HCT116 (cell line): Measurements from ENCODE around the gene DGAT2. TPM values are rescaled to one million over a fixed set of nuclear protein-coding genes. Genes with fewer than 3 reads are reported as not detected.

ENCODE experiments used
- ATAC-seq: fragments of 200-7000 bp; cut with Tn5 transposase; 2 replicates; pipeline ENCODE4 v1.9.1; 2020; ENCODE audit warnings: mild to moderate bottlenecking, moderate library complexity
- BruUV-seq: library from RNA; stranded (reverse); fragments of 400-500 nt; replicated peaks from 2 replicates; lab custom pipeline; 2021; lab: Mats Ljungman, UMichigan
- CTCF ChIA-PET: fragments of 300-600 bp; sonication (Branson Sonifier 250); formaldehyde crosslinking; loops from one replicate; lab custom pipeline; 2021; ENCODE audit warnings: antibody characterized with exemption; lab: Charles Lee
- POLR2A ChIA-PET: fragments of 300-600, 350-600 bp; sonication (Branson Sonifier 250); formaldehyde crosslinking; loops from one replicate; lab custom pipeline; 2021; ENCODE audit warnings: antibody characterized with exemption; lab: Charles Lee
- RAD21 ChIA-PET, 2 experiments: fragments of 300-600 bp; sonication (Branson Sonifier 250); formaldehyde crosslinking; loops; one replicate each; lab custom pipeline; 2023; ENCODE audit warnings: low total read pairs in 2 of 2; ENCODE audit not compliant: uncharacterized antibody in 2 of 2, unreplicated experiment in 2 of 2, low non-redundant PET in 1 of 2; lab: Charles Lee
- DNase-seq: peaks from one replicate; pipeline ENCODE4 v3.0.0-alpha.2; 2010; ENCODE audit warnings: low read depth, low spot score
- H2AFZ ChIP-seq: fragments of 200-600 bp; shearing (Covaris generic), sonication (generic); 2 replicates; pipeline ENCODE4 v1.6.1; 2017; ENCODE audit warnings: low read depth, mixed run types, mixed read lengths, antibody characterized with exemption, low read length; ENCODE audit not compliant: poor library complexity, severe bottlenecking
- H3K27ac ChIP-seq: 2 replicates; pipeline ENCODE4 v1.5.1; 2012; ENCODE audit warnings: low read depth, low read length
- H3K27me3 ChIP-seq: fragments of 200-600 bp; sonication (generic); 2 replicates; pipeline ENCODE4 v1.6.1; 2016; ENCODE audit warnings: mixed run types, low read length, mixed read lengths; ENCODE audit not compliant: insufficient read depth
- H3K36me3 ChIP-seq, 2 experiments: fragments of 200-500 bp in 1 of 2; fragments of 200-600 bp in 1 of 2; sonication (Bioruptor generic) in 1 of 2; sonication (generic) in 1 of 2; 2 replicates each; pipeline versions ENCODE4 v1.5.1 to v1.6.1; 2014 to 2016; ENCODE audit warnings: low read length in 2 of 2, inconsistent platforms in 1 of 2, mixed read lengths in 1 of 2, mixed run types in 1 of 2; ENCODE audit not compliant: insufficient read depth in 2 of 2, control insufficient read depth in 1 of 2
- H3K4me1 ChIP-seq, 2 experiments: fragments of 200-600 bp in 1 of 2; sonication (generic) in 1 of 2; 2 replicates each; pipeline versions ENCODE4 v1.5.1 to v1.6.1; 2012 to 2017; ENCODE audit warnings: low read length in 2 of 2, inconsistent platforms in 1 of 2, mild to moderate bottlenecking in 1 of 2, mixed read lengths in 1 of 2, mixed run types in 1 of 2, moderate library complexity in 1 of 2; ENCODE audit not compliant: insufficient read depth in 2 of 2, control insufficient read depth in 1 of 2
- H3K4me2 ChIP-seq: fragments of 200-600 bp; sonication (generic); 2 replicates; pipeline ENCODE4 v1.6.1; 2017; ENCODE audit warnings: mixed run types, low read length, mixed read lengths
- H3K4me3 ChIP-seq, 2 experiments: fragments of 200-600 bp in 1 of 2; sonication (generic) in 1 of 2; replicated peaks in 1 of 2; 2 replicates each; pipeline ENCODE4 v1.5.1; 2011 to 2016; ENCODE audit warnings: low read length in 2 of 2, control low read depth in 1 of 2, low read depth in 1 of 2, mild to moderate bottlenecking in 1 of 2, mixed read lengths in 1 of 2, mixed run types in 1 of 2
- H3K79me2 ChIP-seq: fragments of 200-600 bp; sonication (generic); 2 replicates; pipeline ENCODE4 v1.6.1; 2017; ENCODE audit warnings: mild to moderate bottlenecking, mixed run types, low read length, moderate library complexity, mixed read lengths; ENCODE audit not compliant: insufficient read depth
- H3K9ac ChIP-seq: fragments of 200-600 bp; sonication (generic); 2 replicates; pipeline ENCODE4 v1.6.1; 2016; ENCODE audit warnings: low read length, mixed read lengths
- H3K9me2 ChIP-seq: fragments of 200-600 bp; sonication (generic), shearing (Covaris generic); 2 replicates; pipeline ENCODE4 v1.6.1; 2017; ENCODE audit warnings: mixed run types, mild to moderate bottlenecking, moderate library complexity; ENCODE audit not compliant: insufficient read depth
- H3K9me3 ChIP-seq, 2 experiments: fragments of 200-500 bp in 1 of 2; fragments of 200-600 bp in 1 of 2; sonication (Bioruptor generic) in 1 of 2; sonication (generic) in 1 of 2; 2 replicates each; pipeline ENCODE4 v1.6.1; 2014 to 2017; ENCODE audit warnings: low read length in 2 of 2, mixed read lengths in 2 of 2, inconsistent platforms in 1 of 2, low read depth in 1 of 2, mild to moderate bottlenecking in 1 of 2, mixed run types in 1 of 2, moderate library complexity in 1 of 2; ENCODE audit not compliant: control insufficient read depth in 1 of 2, insufficient read depth in 1 of 2
- H4K20me1 ChIP-seq: fragments of 200-600 bp; sonication (generic), shearing (Covaris generic); 2 replicates; pipeline ENCODE4 v1.6.1; 2017; ENCODE audit warnings: mixed run types, mild to moderate bottlenecking, moderate library complexity; ENCODE audit not compliant: insufficient read depth
- ATF3 ChIP-seq: IDR thresholded peaks from 2 replicates; pipeline ENCODE4 v1.6.1; 2012
- CEBPB ChIP-seq: IDR thresholded peaks from 2 replicates; pipeline ENCODE4 v1.6.1; 2012; ENCODE audit warnings: low read depth
- ELF1 ChIP-seq: IDR thresholded peaks from 2 replicates; pipeline ENCODE4 v1.6.1; 2012; ENCODE audit warnings: low read depth, borderline replicate concordance
- EZH2 ChIP-seq: fragments of 200-600 bp; sonication (generic); IDR thresholded peaks from 2 replicates; pipeline ENCODE4 v1.6.1; 2017; ENCODE audit warnings: antibody characterized with exemption, mixed run types
- JUND ChIP-seq: IDR thresholded peaks from 2 replicates; pipeline ENCODE4 v1.6.1; 2012
- POLR2A ChIP-seq: IDR thresholded peaks from 2 replicates; pipeline ENCODE4 v1.7.0; 2011; ENCODE audit warnings: borderline replicate concordance; ENCODE audit not compliant: insufficient read depth, insufficient read length; ENCODE audit errors: extremely low read depth
- POLR2AphosphoS5 ChIP-seq: IDR thresholded peaks from 2 replicates; pipeline ENCODE4 v1.6.1; 2011; ENCODE audit warnings: mild to moderate bottlenecking, low read depth, low read length, moderate library complexity
- SIN3A ChIP-seq: IDR thresholded peaks from 2 replicates; pipeline ENCODE4 v1.6.1; 2012; ENCODE audit warnings: low read depth
- SP1 ChIP-seq: IDR thresholded peaks from 2 replicates; pipeline ENCODE4 v1.6.1; 2012; ENCODE audit warnings: low read depth
- SRF ChIP-seq: IDR thresholded peaks from 2 replicates; pipeline ENCODE4 v1.6.1; 2012; ENCODE audit warnings: low read depth
- YY1 ChIP-seq: IDR thresholded peaks from 2 replicates; pipeline ENCODE4 v1.6.1; 2011; ENCODE audit warnings: low read length, low read depth, moderate library complexity, mild to moderate bottlenecking; ENCODE audit not compliant: insufficient replicate concordance; ENCODE audit errors: extremely low read depth
- ZFX ChIP-seq: fragments of 450-650 bp; IDR thresholded peaks from 2 replicates; pipeline ENCODE4 v1.6.1; 2017
- intact Hi-C: fragments of 100-400 bp; cut with micrococcal nuclease; formaldehyde crosslinking; loops from 2 replicates; pipeline ENCODE4 v1.10.0; 2022
- total RNA-seq: library from RNA; stranded (reverse); gene quantifications from one replicate; pipeline ENCODE4 v1.2.1, GENCODE V29; 2021; ENCODE audit not compliant: unreplicated experiment
- TF ChIP-seq, protein P1 (sequence below): IDR thresholded peaks from 2 replicates; pipeline ENCODE4 v1.6.1; 2012; ENCODE audit warnings: low read depth

The DGAT2 gene
- total RNA-seq, 1 experiment from 2014 or later: 2.4 TPM

- Histone ChIP-seq H3K79me2 (peaks cover 16% of the 10 kb centered on the region), H3K36me3 (no peaks in the 10 kb centered on the region), H3K4me3 (no peak overlapping the region), H4K20me1 (no peaks in the 10 kb centered on the region), H3K9ac (no peak overlapping the region), H3K9me2 (no peaks in the 10 kb centered on the region), H2AFZ (no peak overlapping the region), H3K9me3 (no peaks in the 10 kb centered on the region), H3K27me3 (no peaks in the 10 kb centered on the region), H3K4me1 (peaks cover under 1 to 5% of the 10 kb centered on the region in 2 experiments; a peak in 2 of 4 replicates), H3K27ac (no peak overlapping the region), H3K4me2 (no peak overlapping the region)
- POLR2A ChIA-PET: no interaction called here
- DNase-seq (no peak), ATAC-seq (no peak)
- CTCF ChIA-PET: no interaction called here
- RAD21 ChIA-PET: no interaction called here
- intact Hi-C loops: no loop called here
- no TSS peak for BruUV-seq
- no peak for TF ChIP-seq POLR2A
- TF ChIP-seq YY1: no peak
- no peak for TF ChIP-seq SRF
- no peak for TF ChIP-seq SP1
- no peak for TF ChIP-seq SIN3A
These were observed 52.6 kb downstream of the DGAT2 start for GRCh38 chr11:75821202-75821601.

DNA sequence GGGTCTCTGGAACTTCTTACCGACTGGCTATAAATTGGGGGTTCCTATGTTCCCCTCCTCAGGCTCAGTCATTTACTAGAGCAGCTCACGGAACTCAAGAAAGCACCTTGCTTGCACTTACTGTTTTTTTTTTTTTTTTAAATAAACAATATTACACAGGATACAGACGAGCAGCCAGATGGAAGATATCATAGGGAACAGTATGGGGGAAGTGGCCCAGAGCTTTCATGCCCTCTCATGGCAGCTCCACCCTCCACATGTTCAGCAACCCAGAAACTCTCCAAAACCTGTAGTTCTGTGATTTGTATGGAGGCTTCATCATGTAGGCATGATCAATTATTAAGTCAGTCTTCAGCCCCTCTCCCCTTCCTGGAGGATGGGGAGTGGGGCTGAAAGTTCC lies 54.0 kb downstream of the DGAT2 start:
- no peak overlapping the region for H3K4me2 ChIP-seq
- H3K9me2 ChIP-seq: no peaks in the 10 kb centered on the region
- no peak for ATAC-seq
- no peaks in the 10 kb centered on the region for H3K9me3 ChIP-seq
- BruUV-seq: no TSS peak
- no peaks in the 10 kb centered on the region for H4K20me1 ChIP-seq
- H3K27ac ChIP-seq: no peak overlapping the region
- no peaks in the 10 kb centered on the region for H3K36me3 ChIP-seq
- TF ChIP-seq JUND (no peak), EZH2 (no peak), ATF3 (no peak), ZFX (no peak), POLR2AphosphoS5 (no peak), ELF1 (no peak), CEBPB (no peak), SRF (no peak)
- TF ChIP-seq, protein P1, sequence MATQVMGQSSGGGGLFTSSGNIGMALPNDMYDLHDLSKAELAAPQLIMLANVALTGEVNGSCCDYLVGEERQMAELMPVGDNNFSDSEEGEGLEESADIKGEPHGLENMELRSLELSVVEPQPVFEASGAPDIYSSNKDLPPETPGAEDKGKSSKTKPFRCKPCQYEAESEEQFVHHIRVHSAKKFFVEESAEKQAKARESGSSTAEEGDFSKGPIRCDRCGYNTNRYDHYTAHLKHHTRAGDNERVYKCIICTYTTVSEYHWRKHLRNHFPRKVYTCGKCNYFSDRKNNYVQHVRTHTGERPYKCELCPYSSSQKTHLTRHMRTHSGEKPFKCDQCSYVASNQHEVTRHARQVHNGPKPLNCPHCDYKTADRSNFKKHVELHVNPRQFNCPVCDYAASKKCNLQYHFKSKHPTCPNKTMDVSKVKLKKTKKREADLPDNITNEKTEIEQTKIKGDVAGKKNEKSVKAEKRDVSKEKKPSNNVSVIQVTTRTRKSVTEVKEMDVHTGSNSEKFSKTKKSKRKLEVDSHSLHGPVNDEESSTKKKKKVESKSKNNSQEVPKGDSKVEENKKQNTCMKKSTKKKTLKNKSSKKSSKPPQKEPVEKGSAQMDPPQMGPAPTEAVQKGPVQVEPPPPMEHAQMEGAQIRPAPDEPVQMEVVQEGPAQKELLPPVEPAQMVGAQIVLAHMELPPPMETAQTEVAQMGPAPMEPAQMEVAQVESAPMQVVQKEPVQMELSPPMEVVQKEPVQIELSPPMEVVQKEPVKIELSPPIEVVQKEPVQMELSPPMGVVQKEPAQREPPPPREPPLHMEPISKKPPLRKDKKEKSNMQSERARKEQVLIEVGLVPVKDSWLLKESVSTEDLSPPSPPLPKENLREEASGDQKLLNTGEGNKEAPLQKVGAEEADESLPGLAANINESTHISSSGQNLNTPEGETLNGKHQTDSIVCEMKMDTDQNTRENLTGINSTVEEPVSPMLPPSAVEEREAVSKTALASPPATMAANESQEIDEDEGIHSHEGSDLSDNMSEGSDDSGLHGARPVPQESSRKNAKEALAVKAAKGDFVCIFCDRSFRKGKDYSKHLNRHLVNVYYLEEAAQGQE: no peak
- intact Hi-C loops: no loop called here
- H2AFZ ChIP-seq: no peak overlapping the region
- H3K79me2 ChIP-seq: peaks cover 13% of the 10 kb centered on the region
- RAD21 ChIA-PET: no interaction called here
- CTCF ChIA-PET: no interaction called here
- H3K4me1 ChIP-seq: no peaks in the 10 kb centered on the region
- no peaks in the 10 kb centered on the region for H3K27me3 ChIP-seq
- no peak overlapping the region for H3K9ac ChIP-seq
- no peak overlapping the region for H3K4me3 ChIP-seq
- DNase-seq: no peak
- POLR2A ChIA-PET: no interaction called here
